Ramos (cell line): ENCODE results near the gene LBX1.

Experiments
- in situ Hi-C: fragments of 300-500 bp; cut with MboI; formaldehyde crosslinking; loops from one replicate; pipeline ENCODE4 v1.14.3; 2022; ENCODE audit warnings: low sequenced_read_pairs; ENCODE audit not compliant: unreplicated experiment

LBX1 gene

DNA sequence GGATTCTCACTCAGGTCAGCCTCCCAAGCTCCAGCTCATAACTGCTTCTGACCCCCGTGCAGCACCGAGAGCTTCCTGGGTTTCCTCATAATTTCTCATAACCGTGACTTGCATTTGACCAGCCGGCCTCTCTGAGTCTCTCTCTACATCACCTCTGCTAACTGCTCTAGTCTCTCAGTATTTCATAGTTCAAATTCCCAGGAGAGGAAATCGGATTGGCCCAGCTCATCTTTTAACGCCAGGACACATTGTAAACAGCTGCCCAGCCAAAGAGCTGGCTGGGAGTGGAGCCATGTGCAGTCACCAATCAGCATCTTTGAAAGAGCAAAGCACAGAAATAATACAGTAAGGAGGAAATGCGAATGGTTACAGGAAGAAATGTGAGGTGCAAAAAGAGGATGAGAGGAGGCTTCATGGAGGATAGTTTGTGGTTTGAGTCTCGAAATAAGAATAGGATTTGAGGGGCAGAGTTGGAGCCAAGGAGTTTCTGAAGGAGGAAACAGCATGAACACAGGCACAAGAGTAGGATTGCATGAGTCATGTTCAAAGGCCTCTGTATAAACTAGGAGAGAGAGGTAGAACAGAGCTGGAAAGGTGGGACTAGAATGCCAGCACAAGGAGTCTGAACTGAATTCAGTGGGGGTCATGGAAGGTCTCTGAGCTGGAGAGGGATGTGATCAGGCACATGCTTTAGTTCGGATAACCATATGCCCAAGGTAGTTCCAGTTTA, 15.2 kb upstream of the LBX1 start:
- in situ Hi-C loops = no loop called here

DNA sequence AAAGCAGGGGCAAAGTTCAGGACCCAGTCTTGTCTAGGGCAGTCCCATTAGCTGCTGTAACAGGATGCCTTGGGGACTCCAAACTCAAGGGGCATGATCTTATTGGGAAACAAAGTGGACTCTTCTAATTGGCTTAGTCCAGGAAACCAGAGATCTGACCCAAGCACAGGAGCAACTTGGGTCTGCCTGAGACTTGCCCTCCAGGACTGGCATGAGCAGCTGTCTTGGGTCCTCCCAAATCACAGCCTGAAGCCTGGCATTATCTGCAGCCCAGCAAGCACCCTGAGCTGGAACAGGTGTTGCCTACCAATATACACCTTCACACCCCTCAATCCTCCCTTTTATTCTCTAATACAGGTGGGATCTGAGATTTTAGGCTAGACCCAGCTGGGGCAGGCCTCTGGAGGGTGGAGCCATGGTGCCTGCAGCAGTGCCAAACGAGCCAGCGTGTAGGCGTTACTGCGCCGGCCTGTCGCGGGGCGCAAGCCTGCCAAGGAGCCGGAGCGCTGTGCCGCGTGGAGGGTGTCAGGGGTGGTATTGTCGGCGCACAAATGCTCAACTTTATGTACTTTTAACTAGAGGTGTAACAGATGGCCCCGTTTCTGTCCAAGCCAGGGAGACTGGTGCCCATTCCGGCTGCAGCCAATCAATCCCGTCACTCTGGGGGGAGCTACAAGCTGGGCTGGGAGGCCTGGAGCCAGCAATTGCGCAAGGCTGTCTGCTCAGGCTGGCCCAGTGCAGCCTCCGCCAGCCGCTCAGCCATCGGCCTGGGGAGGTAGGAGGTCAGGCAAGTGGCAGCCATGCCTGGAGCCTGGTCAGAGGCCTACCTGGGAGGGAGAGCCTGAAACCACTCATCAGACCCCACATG, 12.8 kb upstream of the LBX1 start:
- in situ Hi-C loops = no loop called here

- in situ Hi-C loops = no loop called here
Measured at GRCh38 chr10:101238732-101239105, 9.5 kb upstream of the LBX1 start.

DNA sequence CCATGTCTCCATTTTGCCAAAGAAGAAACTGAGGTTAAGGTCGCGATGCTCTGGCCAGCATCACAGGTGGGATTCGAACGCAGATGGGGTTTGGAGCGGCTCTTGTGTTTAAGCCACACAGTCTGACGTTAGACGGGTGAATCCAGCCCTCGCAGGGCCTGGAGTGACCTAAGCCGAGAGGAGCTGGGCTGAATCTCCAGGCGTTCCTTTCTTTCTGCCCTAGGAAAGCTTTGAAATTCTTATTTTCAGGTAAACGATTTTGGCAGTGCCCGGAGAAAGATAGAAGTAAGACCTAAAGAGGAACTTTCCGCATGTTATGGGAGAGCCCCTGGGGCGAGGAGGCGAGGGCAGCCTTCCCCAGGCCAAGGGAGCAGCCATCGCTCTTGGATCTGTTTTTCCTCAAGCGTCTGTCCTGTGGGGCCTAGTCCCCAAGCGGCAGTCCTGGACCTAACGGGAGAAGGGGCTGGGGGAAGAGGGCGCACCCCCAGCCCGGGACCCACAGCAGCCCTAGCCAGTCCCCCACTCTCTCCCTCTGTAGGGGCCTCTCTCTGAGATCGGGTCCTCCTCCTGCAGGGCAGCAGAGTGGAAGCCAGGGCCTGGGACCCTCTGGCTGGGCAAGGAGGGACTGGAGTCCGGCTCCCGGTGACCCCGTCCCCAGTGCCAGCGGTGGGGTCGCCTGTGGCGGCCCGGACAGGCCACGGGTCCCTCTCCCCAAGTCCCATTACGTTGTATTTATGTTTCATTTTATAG, 8.9 kb upstream of the LBX1 start:
- in situ Hi-C loops = no loop called here

DNA sequence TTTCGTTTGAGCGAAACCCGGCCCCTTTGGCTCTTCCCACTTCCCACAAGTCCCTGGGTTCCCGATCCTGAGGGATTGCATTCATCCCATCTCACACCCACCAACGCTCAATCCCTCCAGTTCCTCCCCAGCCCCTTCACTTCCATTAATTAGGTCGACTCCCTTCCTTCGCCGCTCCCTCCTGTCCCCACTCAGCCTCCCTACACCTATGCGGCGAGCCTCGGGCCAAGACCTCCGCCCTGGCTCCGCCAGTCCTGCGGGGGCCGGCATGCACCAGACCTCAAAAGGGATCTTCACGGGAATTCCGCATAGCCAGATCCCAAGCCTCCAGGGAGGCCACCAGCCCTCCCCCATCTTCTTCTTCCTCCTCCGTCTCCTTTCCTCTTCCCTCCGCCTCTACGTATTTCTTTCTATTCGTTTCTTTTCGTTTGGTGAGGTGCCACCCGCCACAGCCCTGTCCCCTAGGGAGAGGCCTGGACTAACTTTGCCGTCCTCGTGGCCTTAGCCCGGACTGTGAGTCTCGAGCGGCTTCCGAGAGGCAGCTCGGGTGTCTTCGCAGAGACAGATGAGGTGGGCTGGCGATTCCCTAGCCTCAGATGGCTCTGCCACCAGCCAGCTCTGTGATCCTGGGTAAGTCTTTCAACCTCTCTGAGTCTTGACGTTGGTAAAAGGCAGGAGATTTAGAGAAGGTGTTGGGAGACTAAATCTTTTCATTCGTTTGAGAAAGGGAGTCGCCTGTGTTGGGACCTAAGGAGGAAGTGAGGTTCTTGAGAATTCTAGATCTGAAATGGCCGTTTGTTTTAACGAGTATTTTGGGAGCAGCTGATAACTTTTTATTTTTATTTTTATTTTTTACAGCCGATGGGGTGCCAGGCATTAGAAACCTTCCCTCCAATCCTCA, 8.1 kb upstream of the LBX1 start:
- in situ Hi-C loops = no loop called here

- in situ Hi-C loops = no loop called here
Measured at GRCh38 chr10:101236376-101237080, 7.3 kb upstream of the LBX1 start.

DNA sequence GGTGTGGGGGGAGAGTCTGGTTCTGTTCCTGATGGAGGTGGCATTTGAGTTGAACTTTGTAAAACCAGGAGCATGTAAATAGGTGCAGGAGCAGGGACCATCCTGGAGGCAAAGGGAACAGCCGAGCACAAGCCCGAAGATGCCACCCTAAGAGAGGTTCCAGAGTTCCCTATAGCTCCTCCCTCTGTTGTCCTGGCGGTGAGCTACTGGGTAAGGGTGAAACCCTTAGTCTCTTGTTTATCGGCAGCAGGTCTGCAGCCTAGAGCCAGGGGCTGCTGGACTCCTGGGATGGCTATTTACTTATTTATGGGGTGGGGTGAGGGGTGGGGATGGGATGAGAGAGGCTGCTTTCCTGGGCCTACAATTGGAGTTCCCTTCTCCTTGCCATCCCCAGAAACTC, 6.5 kb upstream of the LBX1 start:
- in situ Hi-C loops = no loop called here

DNA sequence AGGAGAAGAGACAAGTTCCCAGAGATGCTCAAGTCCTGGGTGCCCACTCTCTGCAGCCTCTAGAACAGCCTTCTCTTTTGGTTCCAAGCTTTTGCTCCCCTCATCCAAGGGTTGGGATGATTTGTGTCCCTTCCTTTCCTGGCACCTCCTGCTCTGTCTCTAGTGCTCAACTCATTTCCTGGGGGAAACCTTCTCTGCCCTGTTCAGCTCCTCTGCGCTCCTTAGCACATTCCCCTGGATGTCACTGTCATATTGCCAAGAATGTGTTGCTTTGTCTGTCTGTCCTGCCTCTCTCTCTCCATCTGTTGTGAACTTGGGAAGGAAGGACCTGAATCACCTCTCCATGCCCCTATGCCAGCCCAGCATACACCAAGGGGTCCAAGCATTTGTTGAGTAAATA, 5.1 kb upstream of the LBX1 start:
- in situ Hi-C loops = no loop called here

DNA sequence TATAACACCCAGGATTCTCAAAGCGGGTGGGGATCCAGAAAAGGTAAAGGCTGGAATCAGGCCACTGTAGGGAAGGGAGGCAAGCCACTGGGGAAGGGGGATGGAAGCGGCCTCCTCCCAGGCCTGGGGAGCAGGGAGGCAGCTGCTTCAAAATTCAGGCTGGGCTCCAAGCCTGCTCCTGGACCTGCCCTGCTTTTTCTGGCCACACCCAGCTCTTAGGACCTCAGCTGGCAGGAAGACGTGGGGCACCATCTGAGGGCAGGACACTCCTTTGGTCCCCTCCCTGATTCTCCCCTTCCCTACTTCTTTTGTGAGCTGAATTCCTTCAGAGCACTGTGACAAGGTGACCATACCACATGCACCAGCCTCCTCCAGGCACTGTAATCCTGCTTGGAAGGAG, 4.6 kb upstream of the LBX1 start:
- in situ Hi-C loops = no loop called here

DNA sequence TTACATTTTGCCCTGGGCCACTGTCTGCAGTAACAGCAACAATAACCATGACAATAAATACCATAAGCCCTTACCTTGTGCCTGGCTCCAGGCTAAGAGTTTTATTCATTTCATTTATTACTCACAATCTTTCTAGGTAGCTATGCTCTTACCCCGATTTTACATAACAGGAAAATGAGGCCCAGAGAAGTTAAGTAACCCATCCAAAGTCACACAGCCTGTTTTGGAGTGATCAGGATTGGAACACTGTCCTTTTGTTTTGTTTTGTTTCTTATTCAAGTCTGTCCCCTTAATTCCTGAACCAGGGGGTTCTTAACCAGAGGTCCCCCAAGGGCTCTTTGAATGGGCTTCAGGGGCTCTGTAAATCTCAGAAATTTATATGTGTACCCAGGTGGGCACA, 4.2 kb upstream of the LBX1 start:
- in situ Hi-C loops = no loop called here

DNA sequence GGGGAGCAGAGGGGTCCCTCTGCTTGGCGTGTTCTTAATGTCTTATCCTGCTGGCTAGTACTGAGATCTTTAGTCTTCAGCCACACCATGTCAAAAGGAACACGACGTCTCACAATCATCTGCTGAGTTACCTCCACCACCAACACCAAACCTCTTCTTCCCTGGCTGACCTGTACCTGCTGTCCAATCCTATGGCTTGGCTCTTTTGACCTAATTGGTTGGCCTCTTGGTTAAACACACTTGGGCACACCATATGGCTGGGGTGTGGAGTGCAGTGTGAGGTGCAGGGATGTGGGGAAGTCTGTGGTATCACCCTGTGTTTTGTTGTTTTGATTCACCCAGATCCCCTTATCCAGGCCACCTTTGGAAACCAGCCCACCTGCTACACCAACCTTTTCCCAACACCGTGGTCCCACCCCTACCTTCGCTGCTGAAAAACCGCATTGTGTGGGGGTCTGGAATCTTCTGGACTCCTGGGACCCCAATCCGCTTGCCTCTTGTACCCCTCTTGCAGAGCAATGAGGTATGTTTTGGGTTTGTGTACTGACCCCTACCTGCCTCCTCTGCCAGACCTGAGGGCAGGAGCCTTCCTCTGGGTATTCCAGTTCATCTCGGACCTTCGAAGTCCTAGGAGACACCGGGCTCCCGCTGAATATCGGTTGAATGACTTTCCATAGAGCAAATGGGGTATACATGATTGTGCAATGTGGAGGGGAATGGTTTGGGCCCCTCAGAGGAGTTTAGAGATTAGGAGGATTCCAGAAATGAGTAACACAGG, 2.8 kb upstream of the LBX1 start:
- in situ Hi-C loops = no loop called here

- in situ Hi-C loops = no loop called here
Measured at GRCh38 chr10:101231092-101231491, 1.8 kb upstream of the LBX1 start.

GRCh38 chr10:101230183-101230917, 1.1 kb upstream of the LBX1 start:
- in situ Hi-C loops = no loop called here

GRCh38 chr10:101228966-101229265, 347 bp downstream of the LBX1 start:
- in situ Hi-C loops = no loop called here

DNA sequence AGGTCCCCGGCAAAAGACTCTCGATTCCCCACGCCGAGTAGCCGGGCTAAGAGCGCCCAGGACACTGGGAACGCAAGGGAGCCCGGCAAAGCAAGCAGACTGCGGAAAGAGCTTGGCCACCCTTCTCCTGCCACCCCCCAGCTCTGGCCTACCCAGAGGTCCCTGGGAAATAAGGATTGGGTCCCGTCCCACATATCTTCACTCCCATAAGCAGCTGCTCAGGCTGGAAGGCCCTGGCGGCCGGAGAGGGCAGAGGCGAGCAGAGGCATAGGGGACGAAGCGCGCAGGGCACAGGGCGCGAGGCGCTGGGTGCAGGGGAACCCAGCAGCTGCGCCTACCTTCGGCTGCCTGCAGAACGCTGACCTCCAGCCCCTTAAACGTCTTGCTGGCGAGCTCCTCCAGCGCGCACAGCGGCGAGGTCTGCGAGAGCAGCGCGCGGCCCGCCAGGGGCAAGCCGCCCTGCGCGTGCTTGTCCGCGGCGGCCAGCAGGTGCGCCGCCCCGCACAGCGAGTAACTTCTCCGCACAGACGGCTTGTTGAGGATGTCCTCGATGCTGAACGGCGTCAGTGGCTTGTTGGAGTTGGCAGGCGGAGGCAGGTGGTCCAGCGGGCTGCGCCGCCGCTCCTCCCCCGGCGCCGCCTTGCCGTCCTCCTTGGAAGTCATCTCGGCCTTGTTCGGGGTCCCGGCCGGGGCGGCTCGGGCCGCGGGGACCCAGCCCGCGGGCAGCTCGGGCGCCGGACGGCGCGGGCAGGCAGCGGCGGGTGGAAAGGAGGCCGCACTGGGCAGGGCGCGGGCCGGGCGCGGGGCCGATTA, 904 bp downstream of the LBX1 start:
- in situ Hi-C loops = no loop called here

DNA sequence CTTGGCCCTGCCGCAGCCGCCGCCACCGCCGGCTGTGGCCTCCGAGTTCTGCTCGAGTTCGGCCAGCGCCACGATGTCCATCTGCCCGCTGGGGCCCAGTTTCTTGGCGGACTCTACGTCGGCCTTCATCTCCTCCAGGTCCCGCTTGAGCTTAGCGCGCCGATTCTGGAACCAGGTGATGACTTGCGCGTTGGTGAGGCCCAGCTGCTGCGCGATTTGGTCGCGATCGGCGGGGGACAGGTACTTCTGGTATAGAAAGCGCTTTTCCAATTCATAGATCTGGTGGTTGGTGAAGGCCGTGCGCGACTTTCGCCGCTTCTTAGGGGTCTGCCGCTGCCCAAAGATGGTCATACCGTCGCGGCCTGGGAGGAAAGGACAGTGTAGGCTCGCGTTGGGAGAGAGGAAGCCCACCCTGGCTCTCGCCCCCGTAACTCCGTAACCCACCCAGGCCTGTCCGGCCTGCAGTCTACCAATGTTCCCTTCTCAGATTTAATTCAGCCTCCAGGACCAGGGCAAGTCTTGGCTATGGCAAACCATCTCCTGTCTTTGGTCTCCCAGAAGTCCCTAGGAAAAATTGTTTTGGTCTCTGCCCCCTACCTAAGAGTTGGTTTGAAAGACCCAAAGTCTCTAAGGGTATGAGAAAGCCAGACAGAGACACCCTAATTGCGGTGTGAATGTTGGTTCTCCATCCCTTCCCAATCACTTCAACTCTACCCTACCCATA, 1.7 kb downstream of the LBX1 start:
- in situ Hi-C loops = no loop called here
